HG03095 (cell line): Measurements from ENCODE around the gene RAB8A.
"Not testable (repeated sequence)": the region's sequence is repeated elsewhere in the genome, so short reads cannot be mapped to it uniquely, and the experiment has no call there.

Experiments used
- ATAC-seq: cut with Tn5 transposase; IDR thresholded peaks from one replicate; pipeline ENCODE4 v1.9.1; 2021; ENCODE audit warnings: moderate library complexity; ENCODE audit not compliant: unreplicated experiment

RAB8A gene

DNA sequence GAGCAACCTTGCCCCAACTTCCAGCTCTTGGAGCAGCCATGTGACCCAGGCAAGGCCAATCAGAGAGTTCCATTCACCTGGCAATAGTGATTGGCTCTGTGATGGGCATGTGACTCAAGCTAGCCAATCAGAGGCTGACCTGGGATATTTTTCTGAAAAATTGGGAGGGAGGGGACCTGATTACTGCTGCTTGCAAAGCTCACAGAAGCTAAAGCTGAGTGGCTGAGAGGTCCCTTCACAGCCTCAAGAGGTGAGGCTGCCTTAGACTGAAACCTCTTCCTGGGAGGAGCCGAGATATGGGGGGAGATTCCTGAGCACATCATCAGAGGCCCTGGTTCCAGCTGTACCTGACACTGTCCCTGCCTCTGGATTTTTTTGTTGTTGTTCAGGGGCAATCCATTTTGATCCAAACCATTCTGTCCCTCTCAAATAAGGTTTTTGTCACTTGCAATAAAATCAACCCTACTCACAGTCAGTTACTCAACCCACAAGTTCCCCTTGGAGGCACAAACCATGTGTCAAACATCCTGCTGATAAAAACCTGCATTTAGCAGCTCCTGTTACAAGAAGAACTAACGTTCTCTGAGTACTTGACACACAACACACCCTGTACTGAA, 56.9 kb downstream of the RAB8A start:
- no peak for ATAC-seq

GRCh38 chr19:16170134-16170533, 58.4 kb downstream of the RAB8A start:
- no peak for ATAC-seq

DNA sequence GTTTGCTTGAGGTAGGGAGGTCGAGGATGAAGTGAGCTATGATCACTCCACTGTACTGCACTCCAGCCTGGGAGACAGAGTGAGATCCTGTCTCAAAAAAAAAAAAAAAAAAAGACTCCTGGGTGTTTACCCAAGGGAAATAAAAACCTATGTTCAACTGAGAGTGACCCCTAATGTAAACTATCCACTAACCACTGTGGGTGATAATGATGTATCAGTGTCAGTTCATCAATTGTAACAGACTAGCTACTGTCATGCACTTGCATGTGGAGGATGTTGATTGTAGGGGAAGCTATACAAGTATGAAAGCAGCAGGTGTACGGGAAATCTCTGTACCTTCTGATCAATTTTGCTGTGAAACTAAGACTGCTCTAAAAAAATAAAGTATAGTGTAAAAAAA, 64.3 kb downstream of the RAB8A start:
- ATAC-seq = no peak

DNA sequence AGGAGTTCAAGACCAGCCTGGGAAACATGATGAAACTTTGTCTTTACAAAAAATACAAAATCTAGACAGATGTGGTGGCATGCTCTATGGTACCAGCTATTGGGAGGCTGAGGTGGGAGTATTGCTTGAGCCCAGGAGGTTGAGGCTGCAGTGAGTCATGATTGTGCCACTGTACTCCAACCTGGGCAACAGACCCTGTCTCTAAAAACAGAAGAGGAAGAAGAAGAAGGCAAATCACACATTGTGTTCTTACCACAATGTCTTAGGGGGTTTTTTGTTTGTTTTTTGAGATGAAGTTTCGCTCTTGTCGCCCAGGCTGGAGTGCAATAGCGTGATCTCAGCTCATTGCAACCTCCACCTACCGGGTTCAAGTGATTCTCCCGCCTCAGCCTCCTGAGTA, 67.2 kb downstream of the RAB8A start:
- ATAC-seq = not testable (repeated sequence)

GRCh38 chr19:16180611-16181010, 68.9 kb downstream of the RAB8A start:
- no peak for ATAC-seq
